ENCODE results near the gene CTPS2.
"Not testable (repeated sequence)": the region's sequence is repeated elsewhere in the genome, so short reads cannot be mapped to it uniquely, and the experiment has no call there.

CTPS2 gene

DNA sequence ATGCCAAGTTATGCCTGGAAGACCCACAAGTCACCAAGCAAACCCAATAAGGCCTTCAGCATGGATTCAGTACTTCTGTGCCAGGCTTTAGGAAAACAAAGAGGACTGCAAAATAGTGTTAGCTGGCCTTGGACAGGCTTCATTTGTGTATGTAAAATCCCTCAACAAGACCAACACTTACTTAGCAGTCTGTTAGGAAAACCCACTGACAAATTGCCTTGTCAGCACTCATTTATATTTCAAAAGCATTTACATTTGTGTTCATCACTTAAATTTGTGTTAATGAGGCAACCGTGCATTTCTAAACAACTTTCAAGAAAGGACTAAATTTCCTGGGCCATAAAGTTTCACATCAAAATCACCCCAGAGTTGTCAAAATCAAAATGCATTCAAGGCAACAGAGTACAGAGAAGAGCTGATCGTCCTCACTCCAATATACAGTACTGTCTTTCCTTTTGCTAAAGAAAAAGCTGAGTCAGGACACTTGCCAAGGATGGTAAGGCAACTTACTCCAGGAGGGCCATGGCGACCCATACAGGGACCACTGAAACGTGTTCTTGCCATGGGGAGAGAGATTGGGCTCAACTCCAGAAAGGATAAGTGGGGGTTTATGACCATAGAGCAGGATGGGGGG lies 61.0 kb downstream of the CTPS2 start:
- DNase-seq = no peak

DNA sequence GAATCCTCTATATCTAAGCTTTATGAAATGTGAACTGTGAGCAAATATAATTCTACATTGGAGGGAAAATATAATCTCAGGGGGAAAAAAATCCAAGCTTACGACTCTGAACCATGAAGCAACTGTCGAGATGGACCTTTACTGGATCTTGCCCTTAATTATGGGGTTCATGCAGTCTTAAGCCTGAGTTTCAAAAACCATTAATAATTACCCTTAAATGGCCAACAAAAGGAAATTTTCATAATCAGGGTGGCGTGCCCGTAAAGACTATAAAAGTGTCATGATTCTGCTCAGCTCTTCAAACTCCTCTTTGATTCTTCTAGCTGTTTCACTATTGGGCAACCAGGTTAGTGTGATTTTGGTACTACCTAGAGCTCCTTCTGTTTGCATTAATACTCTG lies 62.6 kb downstream of the CTPS2 start, which contains the start of gene S100G:
Gene S100G (plus strand): TSS at position 301 of the 400 bp plus-strand sequence. CDS start 849 bp downstream, outside the sequence.
- DNase-seq = no peak

DNA sequence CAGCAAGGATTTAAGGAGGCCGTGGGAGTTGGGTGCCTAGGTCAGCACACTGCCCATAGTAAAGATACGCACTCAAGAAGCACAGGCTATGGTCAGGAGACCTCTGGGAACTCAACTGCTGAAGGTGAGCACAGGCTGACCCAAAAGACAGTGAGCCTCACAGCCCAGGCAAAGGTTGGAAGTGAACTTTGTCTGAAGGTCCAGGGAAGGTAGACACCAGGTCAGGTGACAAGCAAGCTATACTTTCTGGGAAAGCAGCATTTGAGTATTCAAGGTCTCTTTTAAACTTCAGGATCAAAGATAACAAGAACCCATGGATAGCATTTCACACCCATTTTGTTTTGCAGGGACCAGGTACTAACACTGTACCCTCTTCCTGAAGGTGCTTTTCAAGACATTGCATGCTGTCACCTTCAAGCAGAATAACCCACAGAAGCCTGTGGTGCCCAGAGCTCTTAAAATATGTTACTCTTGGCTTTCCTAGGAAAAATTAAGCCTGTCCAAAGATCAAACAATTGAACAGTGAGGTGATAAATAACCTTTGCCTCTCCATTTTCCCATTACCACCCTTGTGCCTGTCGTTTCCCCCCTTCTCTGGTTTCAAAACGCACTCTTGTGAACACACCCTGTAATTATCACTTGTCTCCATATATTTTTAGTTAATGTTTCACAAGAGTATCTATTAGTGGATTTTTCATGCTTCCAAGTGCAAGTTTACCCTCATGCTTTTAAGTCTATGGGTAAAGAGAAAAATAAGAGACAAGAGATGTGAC lies 65.9 kb downstream of the CTPS2 start:
- no peak for DNase-seq

DNA sequence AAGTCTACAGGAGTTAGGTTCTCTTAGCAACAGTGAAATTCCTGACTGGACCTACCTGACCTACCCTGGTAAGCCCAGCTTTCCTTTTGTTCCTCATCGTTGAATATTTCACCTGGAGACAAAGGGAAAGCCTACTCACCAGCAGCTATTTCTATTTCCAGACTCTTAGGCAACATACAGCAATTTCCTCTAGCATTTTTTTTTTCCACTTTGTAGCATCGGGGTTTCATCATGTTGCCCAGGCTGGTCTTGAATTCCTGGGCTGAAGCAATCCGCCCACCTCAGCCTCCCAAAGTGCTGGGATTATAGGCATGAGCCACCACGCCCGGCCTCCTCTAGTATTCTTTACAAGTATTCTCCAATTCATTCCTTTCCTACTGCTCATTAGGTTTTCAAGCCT lies 69.3 kb downstream of the CTPS2 start:
- no peak for DNase-seq

DNA sequence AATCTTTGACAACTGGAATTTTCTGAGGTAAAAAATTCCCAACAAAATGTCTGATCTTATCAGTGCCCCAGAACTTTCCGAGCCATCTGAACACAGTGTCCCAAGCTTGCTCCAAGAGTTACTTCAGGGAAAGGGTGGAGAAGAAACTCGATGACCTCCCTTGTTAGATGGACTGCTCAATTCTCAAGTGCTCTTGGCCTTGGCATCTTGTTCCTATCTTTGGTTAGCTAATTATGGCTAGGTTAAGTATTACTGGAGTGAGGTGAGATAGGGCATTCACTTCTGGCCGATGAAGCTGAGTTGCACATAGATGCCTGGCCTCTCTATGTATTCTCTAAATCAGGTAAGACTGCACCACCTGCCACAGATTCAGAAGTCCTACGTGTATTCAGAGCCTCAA lies 71.6 kb downstream of the CTPS2 start:
- no peak for DNase-seq

DNA sequence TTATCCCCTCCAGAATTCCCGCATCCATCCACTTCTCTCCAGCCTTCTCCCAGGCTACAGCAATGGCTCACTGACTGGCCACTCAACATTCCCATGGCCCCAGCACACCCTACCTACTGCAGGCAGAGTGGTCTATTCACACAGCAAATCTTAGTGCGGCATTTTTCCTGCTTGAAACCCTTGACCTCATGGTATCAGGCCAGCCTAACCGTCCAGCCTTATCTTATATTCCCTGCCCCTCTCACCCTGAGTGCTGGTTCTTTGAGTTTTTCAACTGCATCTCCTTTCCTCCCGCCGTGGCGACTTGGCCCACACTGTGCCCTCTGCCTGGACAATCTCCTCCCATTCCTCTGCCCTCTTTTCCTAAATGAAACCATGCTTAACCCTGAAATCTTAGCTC lies 72.5 kb downstream of the CTPS2 start:
- DNase-seq = no peak

DNA sequence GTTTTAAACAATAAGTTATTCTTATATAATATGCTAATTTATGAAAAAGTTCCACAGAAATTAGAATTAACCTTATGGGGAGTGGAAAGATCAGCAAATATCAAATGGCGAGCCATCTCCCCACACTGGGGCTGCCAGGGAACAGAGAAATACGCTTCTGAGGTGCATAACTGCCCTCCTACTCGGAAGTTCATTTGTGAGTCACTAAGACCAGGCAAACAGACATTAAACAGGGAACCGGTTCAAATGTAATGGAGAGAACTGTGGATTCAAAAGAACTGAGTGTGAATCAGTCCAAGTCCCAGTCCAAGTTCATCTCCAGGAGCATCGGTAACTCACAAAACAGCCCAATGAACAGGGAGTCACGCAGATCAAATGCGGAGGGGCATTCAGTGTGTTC lies 73.9 kb downstream of the CTPS2 start:
- DNase-seq = no peak

DNA sequence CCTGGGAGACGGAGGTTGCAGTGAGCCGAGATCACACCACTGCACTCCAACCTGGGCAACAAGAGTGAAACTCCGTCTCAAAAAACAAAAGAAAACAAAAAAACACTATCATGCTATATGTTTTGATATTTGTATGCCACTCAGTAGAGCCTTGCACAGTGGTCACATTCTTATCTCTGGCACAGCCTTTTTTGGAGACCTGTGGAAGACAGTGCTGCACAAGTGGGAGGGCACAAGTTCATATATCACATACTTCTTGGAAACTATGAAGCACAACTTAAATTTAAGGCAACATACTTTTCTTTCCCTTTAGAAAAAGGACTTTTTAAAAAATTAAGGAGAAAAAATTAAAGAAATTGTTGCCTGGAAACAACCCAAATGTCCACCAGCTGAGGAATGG lies 76.9 kb downstream of the CTPS2 start:
- no peak for DNase-seq

DNA sequence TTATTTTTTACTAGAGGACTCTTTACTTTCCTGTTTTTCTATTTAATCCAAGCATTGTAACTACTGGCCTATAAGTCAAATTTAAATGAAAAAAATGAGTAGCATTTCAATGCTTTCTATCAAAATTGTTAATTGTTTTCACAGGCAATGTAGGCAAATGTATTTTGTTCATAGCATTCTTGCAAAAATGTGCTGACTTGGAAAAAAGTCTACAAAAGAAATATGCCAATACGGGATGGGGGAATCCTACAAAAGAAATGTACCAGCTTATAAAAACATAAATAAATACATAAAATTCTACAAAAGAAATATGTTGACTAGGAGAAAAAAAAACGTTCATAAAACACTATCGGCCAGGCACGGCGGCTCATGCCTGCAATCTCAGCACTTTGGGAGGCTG lies 77.4 kb downstream of the CTPS2 start:
- no peak for DNase-seq

DNA sequence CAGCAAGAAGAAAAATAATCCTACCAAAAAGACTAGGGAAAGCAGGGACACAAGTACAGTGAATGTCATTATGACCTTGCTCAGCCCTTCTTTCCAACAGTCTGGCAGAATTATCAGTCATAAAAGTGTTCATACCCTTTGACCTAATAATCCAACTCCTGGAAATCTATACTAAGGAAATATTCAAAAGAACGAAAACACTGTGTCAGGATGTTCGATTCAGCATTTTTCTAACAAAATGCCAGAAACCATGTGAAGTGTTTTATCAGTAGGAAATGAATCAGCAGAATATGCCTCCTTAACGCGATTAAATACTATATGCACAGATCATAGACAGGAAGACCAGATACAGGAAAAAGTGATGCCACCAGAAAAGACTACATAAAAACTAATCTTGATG lies 78.7 kb downstream of the CTPS2 start:
- no peak for DNase-seq

DNA sequence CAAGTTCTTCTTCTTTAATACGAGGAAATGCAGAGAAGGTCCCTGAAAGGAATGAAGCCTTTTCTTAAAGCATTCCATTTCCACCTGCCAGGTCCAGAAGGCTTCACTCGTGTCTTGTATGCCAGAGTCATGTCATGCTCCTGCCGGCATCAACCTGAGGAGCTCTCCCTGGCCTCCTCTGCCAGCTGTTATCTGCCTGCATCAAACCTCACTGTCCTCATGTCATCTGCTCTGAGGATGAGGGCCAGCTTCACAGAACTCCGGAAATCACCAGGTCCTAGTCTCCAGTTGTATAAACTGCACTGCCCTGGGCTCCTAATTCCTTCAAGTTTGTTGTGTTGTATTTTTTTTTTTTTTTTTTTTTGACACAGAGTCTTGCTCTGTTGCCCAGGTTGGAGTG lies 82.6 kb downstream of the CTPS2 start:
- no peak for DNase-seq

DNA sequence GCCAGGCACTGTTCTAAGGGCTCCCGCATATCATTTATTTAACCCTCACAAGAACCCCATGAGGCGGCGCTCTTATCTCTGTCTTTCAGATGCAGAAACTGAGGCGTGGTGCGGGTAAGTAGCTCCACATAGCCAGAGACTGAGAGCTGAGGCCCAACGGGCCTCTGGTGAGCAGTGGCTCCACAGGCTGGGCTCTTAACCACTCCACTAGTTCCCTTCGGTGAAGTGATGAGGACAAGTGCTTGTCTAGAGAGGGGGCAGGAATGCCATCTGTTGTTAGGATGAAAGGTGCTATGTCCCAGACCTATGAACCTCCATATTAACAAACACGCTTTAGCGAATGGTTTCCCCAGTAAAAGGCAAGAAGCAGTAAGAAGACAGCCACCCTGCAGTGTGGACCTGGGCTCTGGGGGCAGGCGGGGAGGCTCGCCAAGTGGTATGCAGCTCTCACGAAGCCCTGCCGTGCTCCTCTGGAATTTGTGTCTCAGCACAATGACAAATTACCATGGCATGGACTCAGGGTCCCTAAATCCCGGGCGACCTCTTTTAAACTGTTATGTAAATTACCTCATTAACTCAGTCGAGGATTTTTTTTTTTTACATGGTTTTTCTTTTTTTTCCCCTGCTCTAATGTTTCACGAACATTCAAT lies 83.4 kb downstream of the CTPS2 start:
- no peak for DNase-seq

DNA sequence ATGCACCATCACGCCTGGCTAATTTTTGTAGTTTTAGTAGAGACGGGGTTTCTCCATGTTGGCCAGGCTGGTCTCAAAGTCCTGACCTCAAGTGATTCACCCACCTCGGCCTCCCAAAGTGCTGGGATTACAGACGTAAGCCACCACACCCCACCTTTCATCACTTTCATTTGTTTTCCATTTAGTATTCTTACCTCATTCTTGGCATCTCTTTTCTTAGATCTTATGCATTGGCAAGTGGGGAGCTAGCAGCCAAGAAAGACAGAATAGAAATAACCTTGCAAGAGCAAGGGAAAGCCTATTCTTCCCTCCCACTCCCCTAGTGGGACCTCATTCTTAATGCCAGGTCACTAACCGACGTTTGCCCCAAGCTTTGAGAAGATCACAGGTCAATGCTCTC lies 84.0 kb downstream of the CTPS2 start:
- not testable (repeated sequence) for DNase-seq

DNA sequence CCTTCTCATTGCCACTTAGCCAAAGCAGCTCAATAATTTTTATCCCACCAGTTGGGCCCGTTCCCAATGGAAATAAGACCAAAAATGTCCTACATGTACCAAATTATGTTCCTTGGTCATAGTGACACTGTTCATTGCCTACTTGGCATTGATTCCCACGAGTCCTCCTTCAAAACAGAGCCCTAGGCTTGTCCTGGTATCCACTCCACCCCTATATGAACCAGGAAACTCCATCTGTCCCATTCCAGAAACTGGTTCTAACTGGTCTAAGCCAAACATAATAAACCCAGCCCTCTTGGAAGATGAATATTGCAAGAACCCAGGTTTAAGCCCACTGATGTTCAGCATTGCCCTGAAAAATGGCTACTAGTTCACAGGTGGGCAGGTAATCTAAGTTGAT lies 93.4 kb downstream of the CTPS2 start:
- DNase-seq = no peak

DNA sequence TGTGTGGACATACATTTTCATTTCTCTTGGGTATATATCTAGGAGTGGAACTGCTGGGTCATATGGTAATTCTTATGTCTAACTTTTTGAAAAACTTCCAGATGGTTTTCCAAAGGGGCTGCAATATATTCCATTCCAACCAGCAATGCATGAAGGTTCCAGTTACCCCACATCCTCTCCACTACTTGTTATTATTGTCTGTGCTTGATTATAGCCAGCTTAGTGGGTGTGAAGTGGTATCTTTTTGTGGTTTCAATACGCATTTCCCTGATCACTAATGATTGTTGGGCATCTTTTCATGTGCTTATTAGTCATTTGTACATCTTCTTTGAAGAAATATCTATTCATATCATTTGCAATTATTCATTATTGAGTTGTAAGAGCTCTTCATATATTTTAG lies 94.0 kb downstream of the CTPS2 start:
- DNase-seq = no peak

DNA sequence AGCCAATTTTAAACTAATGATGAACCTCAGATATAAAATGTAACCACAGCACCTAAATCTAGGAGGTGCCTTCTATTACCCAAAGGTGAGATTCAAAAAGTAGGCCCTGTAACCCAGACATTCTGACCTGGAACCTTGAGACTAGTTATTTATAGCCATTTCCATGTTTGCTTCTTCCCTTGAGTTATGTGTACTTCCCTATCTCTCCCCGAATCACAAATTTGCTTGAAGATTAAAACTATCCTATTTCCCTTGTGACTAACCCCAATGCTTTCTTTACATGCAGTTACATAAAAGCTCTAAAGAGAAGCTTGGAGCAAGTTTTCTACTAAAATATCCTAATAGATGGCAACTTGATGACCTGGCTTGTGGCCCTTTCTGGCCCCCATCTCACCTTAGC lies 95.1 kb downstream of the CTPS2 start:
- DNase-seq = no peak

DNA sequence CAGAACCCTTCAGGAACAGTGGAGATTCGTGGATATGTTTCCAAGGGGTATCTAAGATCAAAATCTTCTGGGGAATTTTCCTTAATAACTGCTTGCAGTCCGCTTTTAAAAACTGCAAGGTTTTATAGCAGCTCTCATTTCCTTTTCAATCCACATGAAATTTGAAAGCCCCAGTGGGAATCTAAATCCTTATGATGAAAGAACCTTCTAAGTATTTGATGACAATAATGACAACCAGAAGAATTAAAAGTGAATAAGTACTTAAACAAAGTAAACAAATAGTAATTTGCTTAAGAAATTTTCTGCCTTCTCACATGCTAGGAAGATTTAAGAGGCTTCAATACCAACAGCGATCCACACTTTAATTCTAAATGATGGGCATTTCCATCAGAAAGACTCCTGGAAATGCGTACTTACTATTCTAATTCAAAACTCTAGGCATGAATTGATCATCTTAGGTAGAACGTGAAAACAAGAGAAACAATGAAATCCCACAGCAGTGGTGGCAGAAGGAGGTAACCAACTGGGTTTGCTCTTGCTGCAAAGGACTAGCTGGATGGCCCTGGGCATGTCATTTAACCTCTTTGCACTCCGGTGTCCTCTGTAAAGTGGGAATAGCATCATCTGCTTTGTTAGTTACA lies 100.1 kb downstream of the CTPS2 start:
- no peak for DNase-seq

DNA sequence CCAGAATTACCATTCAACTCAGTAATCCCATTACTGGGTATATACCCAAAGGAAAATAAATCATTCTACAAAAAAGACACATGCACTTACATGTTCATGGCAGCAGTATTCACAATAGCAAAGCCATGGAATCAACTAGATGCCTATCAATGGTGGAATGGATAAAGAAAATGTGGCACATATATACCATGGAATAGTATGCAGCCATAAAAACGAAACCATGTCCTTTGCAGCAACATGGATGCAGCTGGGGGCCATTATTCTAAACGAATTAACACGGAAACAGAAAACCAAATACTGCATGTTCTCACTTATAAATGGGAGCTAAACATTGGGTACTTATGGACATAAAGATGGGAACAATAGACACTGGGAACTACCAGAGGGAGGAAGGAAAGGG lies 101.8 kb downstream of the CTPS2 start:
- not testable (repeated sequence) for DNase-seq

DNA sequence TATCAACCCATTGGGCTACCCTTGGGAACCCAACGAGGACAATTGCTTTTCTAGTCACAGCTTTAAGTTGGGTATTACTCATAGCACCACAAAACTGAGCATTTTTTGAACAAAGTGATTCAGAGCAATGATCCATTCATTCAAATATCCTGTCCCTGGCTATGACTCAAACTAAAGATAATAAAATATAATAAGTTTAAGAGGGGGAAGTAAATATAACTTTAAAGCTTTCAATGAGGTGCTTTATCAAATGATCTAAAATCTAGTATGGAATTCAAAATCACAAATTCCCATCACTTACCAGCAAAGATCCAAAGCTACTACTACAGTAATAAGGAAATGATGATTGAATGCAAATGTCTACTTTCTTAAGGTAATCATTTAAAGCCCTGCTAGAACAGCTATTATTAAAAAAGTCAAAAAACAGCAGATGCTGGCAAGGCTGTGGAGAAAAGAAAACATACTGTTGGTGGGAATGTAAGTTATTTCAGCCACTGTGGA lies 102.3 kb downstream of the CTPS2 start:
- DNase-seq = no peak

DNA sequence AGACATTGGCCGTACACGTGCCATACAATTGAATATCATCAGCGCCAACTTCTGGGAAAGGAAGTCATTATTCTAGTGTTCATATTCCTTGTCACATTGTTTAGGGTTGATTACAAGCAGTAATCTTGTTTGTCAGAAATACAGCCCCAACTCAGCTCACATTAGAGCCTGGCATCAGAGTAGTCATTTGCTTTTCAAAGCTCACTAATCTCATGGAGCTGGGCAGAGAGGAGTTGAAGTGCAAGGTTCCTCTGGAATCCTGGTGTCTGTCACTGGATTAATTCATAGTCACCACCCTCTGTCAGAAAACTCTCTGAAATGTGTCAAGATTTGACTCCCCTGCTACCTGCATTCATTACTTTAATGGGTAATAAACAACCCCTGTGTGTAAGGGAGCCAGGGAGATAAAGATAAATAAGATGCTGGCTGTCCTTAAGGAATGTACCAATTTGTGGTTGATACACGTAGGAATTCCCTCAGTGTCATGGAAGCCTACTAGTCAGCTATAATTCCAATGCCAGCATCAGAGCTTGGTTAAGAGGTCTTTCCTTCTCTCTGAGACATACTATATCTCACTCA lies 106.2 kb downstream of the CTPS2 start:
- DNase-seq = no peak

DNA sequence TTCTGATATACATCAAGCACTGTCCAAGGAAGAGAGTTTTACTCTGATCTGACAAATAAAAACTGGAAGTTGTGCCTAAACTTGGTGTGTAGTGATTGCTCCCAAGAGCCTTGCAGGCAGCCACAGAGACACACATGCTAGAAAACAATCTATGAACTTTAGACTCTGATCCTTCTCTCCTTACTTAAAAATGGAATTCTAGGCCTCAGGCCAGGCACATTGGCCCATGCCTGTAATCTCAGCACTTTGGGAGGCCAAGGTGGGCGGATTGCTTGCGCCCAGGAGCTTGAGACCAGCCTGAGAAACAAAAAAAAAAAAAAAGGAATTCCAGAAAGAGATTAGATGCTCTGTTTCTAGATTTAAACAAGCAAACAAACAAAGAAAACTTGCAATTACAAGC lies 108.1 kb downstream of the CTPS2 start:
- DNase-seq = no peak

DNA sequence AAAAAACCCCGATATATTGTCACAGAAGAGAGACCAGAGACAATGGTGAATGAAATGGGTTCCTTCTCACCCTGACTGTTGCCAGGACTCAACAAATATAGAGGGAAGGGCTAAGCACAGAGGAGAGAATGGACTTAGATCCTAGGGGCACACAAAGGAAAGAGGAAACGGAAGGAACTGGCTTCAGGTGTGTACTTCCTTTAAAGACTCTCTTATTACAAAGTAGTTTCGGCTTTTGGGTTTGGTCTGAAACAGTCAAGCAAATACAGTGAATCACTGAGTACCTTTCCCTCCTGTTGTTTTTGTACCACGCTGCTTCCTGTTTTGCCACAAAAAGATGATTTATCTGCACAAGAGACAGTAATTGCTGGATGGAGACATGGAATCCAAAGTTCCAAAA lies 108.6 kb downstream of the CTPS2 start:
- DNase-seq = no peak

DNA sequence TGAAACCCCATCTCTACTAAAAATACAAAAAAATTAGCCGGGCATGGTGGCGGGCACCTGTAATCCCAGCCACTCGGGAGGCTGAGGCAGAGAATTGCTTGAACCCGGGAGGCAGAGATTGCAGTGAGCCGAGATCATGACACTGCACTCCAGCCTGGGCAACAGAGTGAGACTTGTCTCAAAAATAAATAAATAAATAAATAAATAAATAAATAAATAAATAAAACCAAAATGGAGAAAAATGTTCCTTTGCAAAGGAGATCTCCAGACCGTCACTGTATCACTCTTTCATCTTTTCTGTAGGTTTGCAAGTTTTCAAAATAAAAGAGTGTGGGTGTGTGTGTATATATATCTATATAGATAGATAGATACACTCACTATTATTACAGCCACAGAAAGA lies 109.2 kb downstream of the CTPS2 start:
- DNase-seq = not testable (repeated sequence)
